Measurements from ENCODE around the gene HOGA1.
A peak's percentile ranks its signal among the peaks of the same experiment; 100 is the strongest.
"Not testable (repeated sequence)": the region's sequence is repeated elsewhere in the genome, so short reads cannot be mapped to it uniquely, and the experiment has no call there.

HOGA1 gene

DNA sequence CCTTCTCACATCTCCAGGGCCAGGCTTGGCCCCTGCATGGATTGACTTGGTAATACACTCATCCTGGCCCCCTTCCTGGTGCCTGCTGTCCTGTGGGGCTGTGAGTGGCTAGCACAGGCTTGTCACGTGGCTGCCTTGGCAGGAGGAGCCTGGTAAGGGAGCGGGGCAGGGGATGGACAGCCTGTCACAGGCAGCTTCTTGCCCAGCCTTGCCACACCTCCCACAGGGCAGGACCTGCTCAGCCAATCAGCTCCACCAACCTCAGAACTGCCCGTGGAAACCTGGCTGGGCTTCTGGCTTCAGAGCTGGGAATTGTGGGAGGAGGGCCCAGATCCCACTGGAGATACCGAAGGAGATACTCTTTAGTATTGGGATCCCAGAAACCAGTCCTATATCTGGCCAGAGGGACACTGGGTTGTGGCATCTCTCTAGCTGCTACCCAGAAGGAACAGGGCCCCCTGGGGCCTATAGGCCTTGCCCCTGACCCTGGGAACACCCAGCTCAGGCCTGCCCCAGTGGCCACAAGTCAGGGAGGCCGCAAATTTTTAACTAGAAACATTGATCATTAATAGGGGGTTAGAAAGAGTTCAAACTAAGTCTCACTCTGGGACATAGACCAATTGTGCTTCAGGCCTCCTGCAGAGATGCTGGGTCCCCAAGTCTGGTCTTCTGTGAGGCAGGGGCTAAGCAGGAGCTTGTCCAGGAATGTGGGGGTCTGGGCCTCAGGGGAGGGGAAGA, at the start of gene HOGA1:
Gene HOGA1, plus strand, starts transcription at position 330 of the 738 bp plus-strand sequence. Its CDS starts 315 bp downstream, at position 645.
- no peak for DNase-seq

DNA sequence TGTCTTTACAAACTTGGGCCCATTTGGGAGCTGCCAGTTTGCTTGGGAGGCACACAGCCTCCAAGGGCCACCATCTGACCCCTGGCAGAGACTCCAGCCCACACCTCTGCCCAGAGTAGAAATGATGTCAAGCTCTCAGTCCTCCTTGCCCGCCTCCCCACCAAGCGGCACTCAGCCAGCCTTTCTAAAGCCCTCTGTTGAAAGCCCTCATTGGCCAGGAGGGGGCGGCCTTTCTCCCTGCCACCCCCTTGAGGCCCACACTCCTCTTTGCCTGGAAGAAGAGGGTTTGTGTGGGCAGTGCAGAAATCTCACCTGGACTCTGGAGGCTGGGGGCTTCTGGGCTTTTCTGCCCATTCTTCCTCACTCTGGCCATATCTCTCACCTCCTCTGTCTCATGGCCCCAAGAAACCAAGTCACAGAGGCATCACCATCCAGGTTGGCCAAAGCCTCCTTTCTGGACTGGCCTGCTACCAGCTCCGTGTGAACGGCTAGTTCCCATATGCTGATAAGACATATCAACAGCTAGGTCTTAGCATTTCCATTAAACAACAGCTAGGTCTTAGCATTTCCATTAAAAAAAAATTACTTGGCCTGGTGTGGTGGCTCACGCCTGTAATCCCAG, 49.3 kb upstream of the HOGA1 start:
- DNase-seq, result peak; percentile 67

DNA sequence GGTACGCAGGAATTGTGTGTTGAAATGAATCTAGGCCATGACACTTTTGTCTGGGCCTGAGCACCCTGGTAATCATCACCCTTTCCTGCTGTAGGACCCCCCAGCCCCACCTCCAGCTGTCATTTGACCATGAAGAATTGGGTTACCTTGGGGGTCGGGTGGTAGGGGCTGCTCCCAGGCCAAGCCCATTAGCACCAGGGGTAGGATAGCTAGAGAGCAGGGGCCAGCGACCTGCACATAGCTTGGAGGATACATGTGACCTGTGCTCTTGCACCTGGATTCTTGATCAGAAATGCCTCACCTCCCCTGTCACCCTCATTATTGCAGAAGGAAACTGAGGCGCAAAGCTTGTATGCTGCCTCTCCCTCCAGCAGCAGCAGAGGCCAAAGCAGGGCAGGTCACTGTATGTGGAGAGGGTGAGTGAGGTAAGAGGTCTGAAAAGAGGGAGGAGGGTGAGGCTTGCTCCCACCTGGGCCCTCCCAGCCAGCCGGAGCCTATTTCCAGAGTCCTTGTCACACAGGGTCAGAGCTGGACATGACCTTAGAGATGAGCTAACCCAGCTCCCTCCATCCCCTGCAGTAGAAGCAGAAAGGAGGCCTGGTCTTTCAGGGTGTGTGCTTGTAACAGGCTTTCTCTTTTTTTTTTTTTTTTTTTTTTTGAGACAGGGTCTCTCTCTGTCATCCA, 46.9 kb upstream of the HOGA1 start:
- DNase-seq, result no peak

DNA sequence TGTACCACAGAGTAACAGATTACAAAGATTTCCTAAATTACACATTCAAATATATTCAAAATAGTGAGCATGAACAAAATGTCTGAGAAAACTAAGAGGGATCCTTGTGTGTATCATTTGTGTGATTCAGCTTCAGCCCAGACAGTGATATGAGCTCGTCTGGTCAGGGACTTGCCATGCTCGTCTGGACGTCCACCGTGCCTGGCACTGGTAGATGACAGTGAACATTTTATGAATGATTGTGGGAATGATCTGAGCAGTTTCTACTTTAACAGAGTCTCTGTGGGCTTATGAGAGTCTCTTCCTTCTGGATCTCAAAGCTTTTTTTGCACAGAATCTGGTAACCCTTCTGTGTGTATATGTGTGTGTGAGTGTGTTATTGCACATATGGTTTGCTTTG, 45.8 kb upstream of the HOGA1 start:
- DNase-seq, result no peak

DNA sequence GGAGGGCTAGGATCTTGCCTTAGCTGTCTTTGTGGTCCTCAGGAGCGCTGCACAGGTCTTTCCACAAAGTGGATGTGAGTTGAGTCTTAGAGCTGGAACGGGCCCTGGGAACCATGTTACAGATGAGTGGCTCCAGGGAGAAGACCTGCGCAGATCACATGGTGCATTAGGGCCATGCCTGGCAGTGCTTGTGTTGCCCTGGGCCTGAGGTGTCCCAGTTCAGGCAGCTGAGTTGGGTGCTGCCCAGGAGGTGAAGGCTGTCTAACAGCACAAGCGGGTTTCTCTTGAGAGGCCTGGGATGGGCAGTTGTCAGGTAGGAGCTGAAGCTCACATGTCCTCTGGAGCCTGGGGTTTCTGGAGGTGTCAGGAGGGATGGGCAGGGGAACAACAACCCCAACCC, 45.4 kb upstream of the HOGA1 start:
- DNase-seq, result no peak

DNA sequence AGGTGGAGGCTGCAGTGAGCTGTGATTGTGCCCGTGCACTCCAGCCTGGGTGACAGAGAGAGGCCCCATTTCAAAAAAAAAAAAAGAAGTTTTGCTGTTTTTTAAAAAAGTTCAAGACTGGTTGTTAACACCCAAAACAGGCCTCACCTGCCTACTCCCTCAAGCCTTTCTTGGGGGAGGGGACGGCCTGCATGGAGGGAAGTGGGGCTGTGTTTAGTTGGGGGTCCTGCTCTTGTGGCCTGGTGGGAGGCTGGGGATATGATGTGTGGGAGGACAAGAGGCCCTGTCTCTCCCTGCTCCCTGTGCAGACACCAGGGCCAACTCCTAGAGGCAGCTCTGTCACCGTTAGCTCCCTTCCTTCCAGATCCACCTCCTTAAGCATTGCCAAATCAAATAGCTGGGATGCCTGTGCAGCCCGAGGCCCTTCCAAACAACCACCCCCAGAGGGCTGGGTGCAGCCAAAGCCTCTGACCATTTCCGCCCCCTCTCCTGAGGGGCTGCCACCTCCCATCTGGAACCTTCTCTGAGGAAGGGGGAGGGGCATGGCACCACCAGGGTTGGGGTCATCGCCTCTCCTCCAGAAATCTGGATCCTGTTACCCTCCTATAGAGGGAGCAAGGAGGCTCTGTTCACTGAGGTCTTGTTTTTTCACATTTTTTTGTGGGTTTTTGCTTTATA, 44.5 kb upstream of the HOGA1 start:
- DNase-seq, result no peak

DNA sequence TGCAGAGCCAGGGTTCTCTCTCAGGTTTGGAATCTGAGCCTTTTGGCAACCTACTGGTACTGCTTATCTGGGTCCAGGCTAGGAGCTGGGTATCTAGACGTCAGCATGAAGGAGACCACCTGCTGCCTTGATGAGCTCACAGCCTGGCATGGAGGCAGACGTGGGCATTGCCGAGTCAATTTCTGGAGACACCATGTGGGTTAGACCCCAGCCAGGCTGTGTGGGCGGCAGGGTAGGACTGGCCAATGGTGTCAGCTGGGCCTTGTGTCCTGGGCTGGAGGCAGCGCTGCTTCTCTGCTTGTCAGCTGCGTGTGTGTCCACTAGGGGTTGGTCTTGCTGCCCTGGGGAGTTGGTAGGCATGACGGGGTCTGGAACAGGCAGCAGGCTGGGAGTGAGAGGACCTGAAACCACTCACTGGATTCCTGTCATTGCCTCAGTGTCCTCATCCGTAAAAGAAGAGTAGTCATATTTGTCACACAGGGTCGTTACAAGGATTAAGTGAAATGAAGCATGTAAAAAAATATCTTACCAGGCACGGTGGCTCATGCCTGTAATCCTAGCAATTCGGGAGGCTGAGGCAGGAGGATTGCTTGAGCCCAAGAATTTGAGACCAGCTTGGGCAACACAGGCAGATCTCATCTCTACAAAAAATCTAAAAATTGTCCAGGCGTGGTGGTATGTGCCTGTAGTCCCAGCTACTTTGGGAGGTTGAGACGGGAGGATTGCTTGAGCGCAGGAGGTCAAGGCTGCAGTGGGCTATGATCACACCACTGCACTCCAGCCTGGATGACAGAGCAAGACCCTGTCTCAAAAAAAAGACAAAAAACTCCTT, 43.3 kb upstream of the HOGA1 start:
- no peak for DNase-seq

DNA sequence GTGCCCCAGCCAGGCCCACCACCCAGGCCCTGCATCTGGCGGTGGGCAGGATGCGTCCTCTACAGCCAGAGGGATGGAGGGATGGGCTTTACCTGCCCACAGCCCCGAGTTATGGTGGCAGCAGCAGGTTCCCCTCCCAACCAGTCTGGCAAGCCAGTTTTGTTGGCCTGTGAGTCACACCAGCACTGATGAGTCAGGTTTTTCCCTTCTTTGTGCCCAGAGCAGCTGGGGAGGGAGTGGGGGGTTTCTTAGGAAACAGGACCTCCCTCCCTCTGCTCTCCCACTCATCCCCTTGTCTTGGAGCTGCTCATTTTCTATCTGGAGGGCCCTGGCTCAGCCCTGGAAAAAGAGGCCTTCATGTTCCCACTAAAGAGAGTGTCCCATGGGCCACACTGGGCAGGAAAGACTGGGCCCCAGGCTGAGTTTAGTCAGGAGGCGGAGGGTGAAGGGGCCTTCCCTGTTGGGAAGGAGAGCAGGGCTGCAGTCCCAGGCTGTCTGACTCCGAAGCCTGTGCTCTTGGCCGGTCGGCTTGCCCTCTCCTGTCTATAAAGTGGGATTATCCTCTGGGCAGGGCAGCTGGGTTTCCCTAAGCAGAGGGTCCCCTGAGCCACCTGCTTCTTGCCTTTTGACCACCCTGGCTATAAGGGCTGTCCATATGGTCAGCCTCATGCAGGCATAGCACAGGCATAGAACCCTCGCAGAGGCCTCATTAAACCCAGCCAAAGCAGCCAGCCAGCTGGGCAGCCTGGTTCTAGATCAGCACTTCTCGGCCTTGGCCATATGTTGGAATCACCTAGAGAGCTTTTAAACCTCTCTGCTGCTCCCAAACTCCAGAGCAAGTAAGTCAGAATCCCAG, 41.8 kb upstream of the HOGA1 start:
- peak; percentile 72 for DNase-seq

DNA sequence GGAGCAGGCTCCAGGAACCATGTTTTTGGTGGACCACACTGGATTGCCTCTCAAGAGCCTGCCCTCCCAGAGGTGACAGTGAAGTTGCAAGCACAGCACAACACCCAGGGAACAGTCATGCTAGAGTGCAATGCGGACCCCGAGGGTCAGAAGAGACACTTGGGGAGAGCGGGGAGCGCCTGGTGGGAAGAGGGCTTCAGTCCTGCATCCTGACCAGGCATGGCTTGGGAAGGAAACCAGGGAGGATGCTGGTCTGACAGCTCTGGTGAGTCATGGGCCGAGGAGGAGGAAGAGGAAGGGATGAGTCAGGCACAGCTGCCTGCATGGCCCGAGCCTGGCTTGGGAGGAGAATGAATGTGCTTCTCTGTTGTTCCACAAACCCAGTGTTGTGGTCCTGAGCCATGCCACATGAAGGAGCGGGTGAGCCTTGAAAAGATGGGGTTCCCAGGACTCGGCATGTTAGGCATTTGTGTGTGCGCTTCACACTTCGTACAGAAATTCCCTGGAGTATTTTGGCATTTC, 41.1 kb upstream of the HOGA1 start:
- peak; percentile 77 for DNase-seq

DNA sequence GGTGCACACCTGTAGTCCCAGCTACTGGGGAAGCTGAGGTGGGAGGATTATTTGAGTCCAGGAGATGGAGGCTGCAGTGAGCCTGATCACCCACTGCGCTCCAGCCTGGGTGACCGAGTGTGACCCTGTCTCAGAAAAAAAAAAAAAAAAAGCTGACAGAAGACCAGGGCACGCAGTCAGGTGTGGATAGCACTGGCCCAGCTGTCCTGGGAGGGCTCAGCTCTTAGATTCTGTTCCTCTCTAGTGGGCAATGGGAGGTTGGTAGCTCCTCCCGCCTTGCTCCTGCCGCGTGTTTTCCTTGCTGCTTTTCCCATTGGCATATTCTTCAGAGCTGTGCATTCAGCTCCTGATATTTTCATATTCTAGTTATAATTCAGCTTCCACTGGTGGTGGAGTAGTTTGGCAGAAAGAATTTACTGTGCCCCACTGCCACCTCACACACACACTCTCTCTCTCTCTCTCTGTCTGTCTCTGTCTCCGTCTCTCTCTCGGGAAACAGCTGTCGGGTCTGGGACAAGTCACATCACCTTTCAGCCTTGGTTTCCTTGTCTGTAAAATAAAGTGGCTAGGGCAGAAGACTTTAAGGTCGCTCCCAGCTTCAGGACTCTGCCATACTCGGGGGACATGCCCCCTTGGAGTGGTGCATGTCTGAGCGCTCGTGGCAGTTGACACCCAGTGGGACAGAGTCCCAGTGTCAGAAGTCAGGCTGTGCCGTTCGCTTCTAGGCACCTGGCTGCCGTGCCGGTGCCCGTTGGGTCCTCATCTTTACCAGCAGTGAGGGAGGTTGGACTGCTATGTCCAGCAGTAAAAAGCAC, 37.5 kb upstream of the HOGA1 start:
- DNase-seq, result no peak

DNA sequence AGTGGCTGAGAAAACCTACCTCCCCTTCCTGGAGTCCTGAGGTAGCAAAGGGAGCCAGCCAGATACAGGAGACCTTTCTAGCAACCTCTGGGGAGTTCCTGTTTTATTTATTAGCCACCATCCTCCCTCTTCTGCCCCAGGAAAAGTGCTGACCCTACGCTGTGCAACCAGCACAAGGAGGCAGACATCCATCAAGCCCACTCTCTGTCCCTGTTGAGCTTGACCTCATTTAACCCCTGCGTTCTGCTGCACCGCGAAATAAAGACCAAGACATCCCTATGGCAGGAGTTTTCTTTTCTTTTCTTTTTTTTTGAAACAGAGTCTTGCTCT, 37.0 kb upstream of the HOGA1 start:
- DNase-seq, result no peak

DNA sequence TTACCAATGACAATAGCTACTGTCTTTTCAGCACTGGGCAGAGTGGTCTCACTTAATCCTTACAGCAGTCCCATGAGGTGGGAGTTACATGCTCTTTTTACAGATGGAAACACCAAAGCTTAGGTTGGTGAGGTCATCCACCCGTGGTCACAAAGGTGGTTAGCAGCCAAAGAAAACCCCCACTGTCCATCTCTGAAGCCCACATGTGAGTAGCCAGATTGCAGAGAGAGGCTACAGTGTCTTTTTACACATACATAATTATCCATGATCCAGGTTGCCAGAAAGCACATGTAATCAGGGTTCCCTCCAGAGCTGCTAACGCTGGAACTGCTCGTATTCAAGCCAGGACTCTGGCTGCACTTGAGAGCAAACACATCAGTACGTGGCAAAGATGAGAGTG, 36.2 kb upstream of the HOGA1 start:
- no peak for DNase-seq

DNA sequence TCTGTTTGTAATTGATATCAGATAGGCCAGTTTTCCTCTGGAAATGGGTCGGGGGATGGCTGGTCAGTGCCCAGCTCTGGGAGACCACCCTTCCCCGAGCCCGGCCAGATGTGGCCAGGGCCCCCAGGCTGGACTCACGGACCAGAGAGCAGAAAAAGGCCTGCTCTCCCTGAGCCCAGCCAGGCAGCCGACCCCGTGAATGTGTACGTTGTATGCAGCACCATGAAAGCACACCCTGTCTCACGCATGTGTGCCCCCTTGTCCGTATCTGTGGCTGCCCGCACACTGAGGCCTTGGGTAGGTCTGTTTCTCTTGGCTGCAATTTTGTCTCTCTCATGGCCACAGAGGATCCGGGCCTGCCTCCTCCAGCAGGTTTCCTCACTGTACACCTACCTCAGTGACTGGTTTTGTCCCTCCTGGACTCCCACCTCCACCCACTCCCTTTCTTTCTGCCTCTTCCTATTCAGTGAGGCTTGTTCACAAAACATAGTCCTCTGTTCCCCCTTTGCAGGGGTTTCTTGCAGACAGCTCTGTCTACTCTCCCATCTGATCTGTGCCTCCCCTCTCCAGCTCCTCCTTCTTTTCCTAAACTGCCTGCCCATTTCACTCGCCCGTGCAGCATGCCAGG, 35.2 kb upstream of the HOGA1 start:
- DNase-seq, result no peak

DNA sequence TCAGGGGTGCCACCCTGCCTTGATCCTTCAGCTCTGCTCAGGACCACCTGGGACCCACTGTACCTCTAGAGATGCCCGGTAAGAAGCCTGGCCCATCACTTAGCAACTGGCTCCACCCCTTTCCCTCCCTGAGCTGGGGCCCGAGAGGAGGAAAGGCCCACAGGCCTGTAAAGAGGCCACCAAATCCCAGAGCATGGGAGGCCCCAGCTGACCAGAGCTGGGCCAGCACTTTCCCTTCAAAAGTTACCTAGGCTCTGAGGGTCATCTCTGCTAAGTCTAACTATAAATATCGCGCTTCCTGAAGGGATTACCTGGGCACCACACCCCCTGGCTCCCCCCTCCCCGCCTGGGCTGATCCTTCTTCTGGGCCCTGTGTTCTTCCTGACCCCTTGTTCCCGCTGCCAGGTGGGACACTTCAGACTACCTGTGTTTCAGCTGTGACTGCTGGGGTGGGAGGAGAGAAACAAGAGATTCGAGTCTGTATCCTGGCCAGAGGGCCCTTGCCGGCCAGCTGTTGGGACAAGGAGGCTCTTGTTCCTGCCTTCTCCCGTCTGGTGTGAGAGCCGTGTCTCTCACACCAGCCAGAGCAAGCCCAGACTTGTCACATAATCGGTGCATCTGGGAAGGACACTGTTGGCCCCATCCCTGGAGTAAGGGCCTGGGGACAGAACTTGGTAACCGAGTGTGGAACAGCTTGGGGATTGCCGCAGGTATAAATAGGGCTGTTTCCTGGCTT, 34.4 kb upstream of the HOGA1 start:
- no peak for DNase-seq

DNA sequence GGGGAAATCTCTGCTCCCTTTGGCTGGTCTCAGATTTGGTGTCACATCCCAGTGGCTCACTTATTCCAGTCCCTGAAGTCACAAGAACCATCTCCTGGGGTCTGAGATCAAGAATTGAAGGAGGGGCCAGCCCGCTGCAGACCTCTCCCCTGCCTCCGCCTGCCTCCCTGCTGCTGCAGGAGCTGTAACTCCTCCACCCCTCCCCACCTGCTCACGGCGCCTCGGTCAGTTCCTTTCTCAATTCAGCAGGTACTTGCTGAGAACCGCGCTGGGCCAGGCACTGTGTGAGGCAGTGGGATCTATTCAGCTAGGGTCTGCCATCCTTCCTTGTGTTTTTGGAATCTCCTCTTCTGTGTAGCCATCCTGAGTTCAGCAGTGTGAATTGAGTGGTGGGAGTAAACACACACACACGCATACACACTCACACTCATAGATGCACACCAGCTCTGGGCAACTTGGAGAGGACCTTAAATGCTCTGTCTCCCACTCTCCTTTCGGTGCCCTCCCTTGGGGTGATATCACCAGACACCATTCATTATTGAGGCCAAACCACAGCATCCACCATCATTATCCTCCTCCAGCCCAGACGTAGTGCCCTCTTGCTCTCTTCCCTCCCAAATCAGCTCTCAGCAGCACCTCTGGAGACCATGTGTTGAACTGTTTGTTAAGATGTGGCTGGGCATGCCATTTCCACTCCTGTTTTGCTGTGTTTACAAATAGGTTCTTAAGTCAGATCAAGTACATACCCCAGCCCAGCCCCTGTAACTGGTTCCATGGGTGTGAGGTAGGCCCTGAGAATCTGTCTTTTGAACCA, 33.6 kb upstream of the HOGA1 start:
- DNase-seq, result no peak

DNA sequence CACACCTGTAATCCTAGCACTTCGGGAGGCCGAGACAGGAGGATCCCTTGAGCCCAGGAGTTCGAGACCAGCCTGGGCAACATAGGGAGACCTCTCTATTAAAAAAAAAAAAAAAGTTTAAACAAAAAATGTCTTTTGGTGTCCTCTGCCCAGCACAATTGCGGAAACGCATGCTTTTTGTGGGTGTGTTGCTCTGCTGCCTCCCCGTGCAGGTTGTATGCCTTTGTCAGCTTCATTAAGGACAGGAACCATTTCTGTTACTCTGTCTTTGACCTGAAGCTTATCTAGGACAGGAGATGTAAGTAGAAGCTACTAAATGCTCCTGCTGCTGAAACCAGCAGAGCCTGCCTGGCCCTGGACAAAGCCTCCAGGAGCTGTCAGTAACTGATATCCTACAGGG, 32.9 kb upstream of the HOGA1 start:
- no peak for DNase-seq

DNA sequence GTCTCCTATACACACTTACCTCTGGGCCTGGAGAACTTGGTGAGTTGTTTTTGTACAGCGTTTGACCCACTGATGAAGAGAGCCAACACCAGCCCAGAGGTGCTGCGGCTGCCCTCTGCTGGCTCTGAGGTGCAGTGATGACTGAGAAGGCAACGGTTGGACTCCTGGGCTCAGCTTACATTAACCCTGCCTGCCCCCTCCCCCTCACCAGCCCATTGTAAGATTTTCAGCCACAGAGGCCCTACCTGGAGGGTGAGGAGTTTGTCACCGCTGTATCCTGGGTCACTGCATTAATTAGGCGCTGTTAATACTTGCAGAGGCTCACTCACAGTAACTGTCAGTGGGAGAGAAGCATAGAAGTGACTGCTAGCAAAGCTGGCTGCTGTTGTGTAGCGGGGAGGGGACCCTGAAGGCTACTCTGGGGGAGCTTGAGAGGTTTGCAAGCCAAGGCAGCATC, 30.6 kb upstream of the HOGA1 start:
- peak; percentile 85 for DNase-seq

DNA sequence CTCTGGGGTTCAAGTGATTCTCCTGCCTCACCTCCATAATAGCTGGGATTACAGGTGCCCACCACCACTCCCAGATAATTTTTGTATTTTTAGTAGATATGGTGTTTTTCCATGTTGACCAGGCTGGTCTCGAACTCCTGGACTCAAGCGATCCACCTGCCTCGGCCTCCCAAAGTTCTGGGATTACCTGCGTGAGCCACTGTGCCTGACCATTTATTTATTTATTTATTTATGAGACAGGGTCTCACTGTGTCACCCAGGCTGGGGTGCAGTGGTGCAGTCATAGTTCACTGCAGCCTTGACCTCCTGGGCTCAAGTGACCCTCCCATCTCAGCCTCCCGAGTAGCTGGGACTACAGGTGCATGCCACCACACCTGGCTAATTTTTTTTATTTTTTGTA, 29.9 kb upstream of the HOGA1 start:
- DNase-seq, result not testable (repeated sequence)

All from activated CD8-positive, alpha-beta memory T cell treated with anti-CD3 and anti-CD28 coated beads for 24 hours (primary cell).